Kidney epithelial cell (primary cell): ENCODE measurements around the gene SCNN1B. TPM values are rescaled to one million over a fixed set of nuclear protein-coding genes. Genes with fewer than 3 reads are reported as not detected.

ENCODE experiments used
- DNase-seq: peaks from one replicate; pipeline ENCODE4 v3.0.0-alpha.2; 2010; ENCODE audit warnings: low read depth
- H3K27me3 ChIP-seq: 2 replicates; pipeline ENCODE4 v1.6.0; 2011; ENCODE audit warnings: low read length; ENCODE audit not compliant: control insufficient read depth, insufficient read depth
- H3K36me3 ChIP-seq: 2 replicates; pipeline ENCODE4 v1.5.1; 2011; ENCODE audit warnings: low read length; ENCODE audit not compliant: control insufficient read depth, insufficient read depth
- H3K4me3 ChIP-seq: 2 replicates; pipeline ENCODE4 v1.5.1; 2011; ENCODE audit warnings: low read depth, mild to moderate bottlenecking, control low read depth, low read length
- total RNA-seq: library from RNA; depleted of rRNA; stranded (reverse); fragments of >200 nt; gene quantifications from 2 replicates; pipeline ENCODE4 v1.2.3, GENCODE V29; 2015
- TF ChIP-seq, protein P1 (sequence below): IDR thresholded peaks from 2 replicates; pipeline ENCODE4 v1.5.1; 2011; ENCODE audit warnings: mild to moderate bottlenecking, moderate library complexity, low read length, control low read depth, inconsistent platforms; ENCODE audit not compliant: insufficient read depth, poor library complexity, severe bottlenecking

The SCNN1B gene
- total RNA-seq, 1 donor from 2014 or later: 0.38 TPM

DNA sequence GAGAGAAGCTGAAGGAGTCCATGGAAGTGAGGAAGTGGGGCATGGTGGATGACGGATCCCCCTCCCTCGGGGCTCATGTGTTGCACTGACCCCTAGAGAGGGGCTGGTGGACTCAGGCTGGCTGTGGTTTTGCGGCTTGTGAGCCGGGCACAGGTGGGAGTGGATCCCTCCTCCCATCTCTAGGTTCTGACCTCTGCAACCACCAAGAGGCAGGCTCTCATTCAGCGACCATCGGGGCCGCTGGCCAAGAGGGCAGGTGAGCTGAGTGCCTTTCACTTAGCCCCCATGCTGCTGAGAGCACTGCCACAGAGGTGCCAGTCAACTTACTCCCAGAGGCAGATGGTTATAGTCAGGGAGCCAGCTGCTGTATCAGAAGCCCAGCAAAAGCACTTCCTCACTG lies 67.3 kb downstream of the SCNN1B start:
- no peak for DNase-seq
- Histone ChIP-seq H3K36me3 (no peaks in the 10 kb centered on the region), H3K4me3 (no peak overlapping the region), H3K27me3 (no peaks in the 10 kb centered on the region)
- TF ChIP-seq, protein P1, sequence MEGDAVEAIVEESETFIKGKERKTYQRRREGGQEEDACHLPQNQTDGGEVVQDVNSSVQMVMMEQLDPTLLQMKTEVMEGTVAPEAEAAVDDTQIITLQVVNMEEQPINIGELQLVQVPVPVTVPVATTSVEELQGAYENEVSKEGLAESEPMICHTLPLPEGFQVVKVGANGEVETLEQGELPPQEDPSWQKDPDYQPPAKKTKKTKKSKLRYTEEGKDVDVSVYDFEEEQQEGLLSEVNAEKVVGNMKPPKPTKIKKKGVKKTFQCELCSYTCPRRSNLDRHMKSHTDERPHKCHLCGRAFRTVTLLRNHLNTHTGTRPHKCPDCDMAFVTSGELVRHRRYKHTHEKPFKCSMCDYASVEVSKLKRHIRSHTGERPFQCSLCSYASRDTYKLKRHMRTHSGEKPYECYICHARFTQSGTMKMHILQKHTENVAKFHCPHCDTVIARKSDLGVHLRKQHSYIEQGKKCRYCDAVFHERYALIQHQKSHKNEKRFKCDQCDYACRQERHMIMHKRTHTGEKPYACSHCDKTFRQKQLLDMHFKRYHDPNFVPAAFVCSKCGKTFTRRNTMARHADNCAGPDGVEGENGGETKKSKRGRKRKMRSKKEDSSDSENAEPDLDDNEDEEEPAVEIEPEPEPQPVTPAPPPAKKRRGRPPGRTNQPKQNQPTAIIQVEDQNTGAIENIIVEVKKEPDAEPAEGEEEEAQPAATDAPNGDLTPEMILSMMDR: no peak

DNA sequence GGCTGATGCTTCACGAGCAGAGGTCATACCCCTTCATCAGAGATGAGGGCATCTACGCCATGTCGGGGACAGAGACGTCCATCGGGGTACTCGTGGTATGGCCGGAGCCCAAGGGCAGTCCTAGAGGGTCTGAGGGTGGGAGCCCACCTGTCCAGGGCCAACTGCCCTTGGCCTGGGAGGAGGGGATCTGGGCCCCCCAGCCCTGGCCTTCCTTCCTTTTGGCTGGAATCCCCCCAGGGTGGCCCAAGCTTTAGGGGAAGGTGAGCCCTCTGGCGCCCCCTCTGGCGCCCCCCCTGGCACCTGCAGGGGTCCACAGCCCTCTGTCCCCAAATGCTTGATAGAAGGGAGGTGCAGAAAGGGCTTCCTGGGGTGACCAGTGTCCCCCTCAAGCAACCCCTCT lies 69.3 kb downstream of the SCNN1B start:
- H3K36me3 ChIP-seq: no peaks in the 10 kb centered on the region
- H3K4me3 ChIP-seq: no peak overlapping the region
- TF ChIP-seq, protein P1: peak; percentile 8
- no peaks in the 10 kb centered on the region for H3K27me3 ChIP-seq
- no peak for DNase-seq

GRCh38 chr16:23373436-23374219 lies 71.5 kb downstream of the SCNN1B start:
- H3K4me3 ChIP-seq: no peak overlapping the region
- H3K27me3 ChIP-seq: no peaks in the 10 kb centered on the region

DNA sequence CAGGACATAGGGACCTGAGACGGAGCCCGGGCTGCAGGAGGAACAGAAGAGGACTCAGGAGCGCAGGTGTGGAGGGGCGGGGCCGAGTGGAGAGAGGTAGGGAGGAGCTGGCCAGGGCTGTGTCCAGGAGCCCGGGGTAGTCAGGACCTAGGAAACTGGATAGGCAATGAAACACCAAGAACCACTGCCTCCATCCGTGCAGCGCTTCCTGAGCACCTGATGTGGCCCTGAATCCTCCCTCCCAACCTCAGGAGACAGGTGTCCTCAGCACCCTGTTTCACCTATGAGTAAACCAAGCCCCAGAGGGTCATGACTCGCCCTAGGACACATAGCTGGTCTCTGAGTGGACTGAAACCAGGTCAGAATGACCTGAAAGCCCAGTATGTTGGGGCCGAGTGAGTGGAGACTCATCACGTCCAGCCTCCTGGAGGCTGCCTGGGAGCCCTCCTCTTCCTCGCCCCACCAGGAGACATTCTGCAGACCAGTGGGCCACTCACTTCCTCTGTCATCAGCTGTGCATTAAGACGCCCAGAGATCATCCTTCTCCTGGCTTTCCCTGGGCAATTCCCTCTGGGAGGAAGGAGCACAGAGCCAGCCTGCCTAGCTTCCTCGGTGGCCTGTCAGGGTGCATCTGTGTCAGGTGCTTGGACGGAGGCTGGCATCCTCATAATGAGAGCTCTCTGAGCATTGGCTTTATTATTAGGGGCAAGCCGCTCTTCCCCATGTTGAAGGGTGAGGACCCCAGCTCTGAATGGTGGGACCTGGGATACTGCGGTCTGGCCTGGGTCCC lies 72.8 kb downstream of the SCNN1B start:
- DNase-seq: no peak
- H3K36me3 ChIP-seq: no peaks in the 10 kb centered on the region
- peaks cover 2% of the 10 kb centered on the region for H3K27me3 ChIP-seq
- H3K4me3 ChIP-seq: no peak overlapping the region
- TF ChIP-seq, protein P1: no peak

More at GRCh38 chr16:23373436-23374219, 71.5 kb downstream of the SCNN1B start:
- DNase-seq: no peak
- TF ChIP-seq, protein P1: no peak
- H3K36me3 ChIP-seq: no peaks in the 10 kb centered on the region

- Histone ChIP-seq H3K27me3 (peaks cover 2% of the 10 kb centered on the region), H3K4me3 (no peak overlapping the region), H3K36me3 (no peaks in the 10 kb centered on the region)
- TF ChIP-seq, protein P1: no peak
- DNase-seq: no peak
Observed at GRCh38 chr16:23375643-23376042, 73.5 kb downstream of the SCNN1B start.
